Measurements from ENCODE around the gene KIAA0825. TPM values are rescaled to one million over a fixed set of nuclear protein-coding genes. Genes with fewer than 3 reads are reported as not detected.
"Not testable (repeated sequence)": the region's sequence is repeated elsewhere in the genome, so short reads cannot be mapped to it uniquely, and the experiment has no call there.

Gene KIAA0825
- total RNA-seq, 4 donors from 2014 or later = 4.8 to 11.8 (median 7.2) TPM

DNA sequence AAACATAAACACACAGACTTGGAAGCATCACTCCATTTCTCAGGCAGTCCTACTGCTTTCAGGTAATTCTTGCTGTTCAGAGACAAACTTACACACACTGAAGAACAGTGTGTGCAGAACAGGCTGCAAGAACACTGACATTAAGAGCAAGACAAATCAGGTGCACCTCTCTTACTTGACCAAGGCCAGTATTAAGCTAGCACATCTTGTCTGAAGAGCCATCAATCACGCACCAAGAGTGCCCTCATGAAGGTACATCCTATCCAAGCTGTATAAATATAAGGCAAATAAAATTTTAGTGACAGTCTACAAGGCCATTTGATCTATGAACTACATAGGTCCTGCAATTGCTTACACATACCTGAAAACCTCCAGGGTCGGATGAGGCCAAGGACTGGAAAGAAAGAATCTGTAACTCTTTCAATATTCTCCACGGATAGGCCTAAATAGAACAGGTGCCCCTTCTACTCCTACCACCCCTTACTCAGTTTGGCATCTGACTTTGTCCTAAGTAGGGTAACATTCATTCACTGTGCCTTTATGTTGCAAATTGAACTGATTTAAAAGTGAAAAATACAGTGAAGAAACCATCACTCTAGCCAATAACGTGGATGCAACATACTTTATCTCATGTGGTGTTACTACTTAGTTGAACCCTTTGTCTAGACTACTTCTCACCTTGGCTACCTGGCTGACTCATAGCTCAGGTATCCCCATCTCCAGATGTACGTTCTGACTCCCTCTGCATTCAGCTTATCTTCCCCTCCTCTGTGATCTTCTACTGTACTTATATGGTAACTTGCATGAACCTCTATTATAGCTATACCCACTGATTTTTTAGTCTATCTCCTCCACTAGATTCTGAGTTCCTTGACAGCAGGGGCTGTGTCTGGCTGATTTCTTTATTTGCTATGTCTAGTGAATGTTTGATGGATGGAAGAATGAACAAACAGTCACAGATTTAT lies 256.3 kb downstream of the KIAA0825 start:
- Histone ChIP-seq H3K4me3 (no peak overlapping the region), H3K36me3 (no peaks in the 10 kb centered on the region), H3K27ac (no peak overlapping the region), H3K4me1 (no peaks in the 10 kb centered on the region), H3K9me3 (no peaks in the 10 kb centered on the region), H3K27me3 (no peaks in the 10 kb centered on the region)
- no peak for TF ChIP-seq POLR2A (IDR thresholded peaks at IDR 0.05)
- TF ChIP-seq CTCF (IDR thresholded peaks at IDR 0.05) = no peak
- no peak for TF ChIP-seq EP300 (IDR thresholded peaks at IDR 0.05)
- no peak for DNase-seq (ENCODE audit: low spot score in 2 of 2)
- WGBS, 2 donors = 81 to 82% methylated on average over 5 of the region's 5 CpGs

GRCh38 chr5:94361161-94361560 lies 257.2 kb downstream of the KIAA0825 start:
- Histone ChIP-seq H3K4me3 (no peak overlapping the region), H3K9me3 (no peaks in the 10 kb centered on the region), H3K27me3 (no peaks in the 10 kb centered on the region), H3K36me3 (no peaks in the 10 kb centered on the region), H3K4me1 (no peaks in the 10 kb centered on the region), H3K27ac (no peak overlapping the region)
- TF ChIP-seq POLR2A (IDR thresholded peaks at IDR 0.05) (no peak), EP300 (IDR thresholded peaks at IDR 0.05) (no peak), CTCF (IDR thresholded peaks at IDR 0.05) (no peak)
- WGBS, 2 donors = 53 to 69% methylated on average over 1 of the region's 1 CpG
- no peak for DNase-seq (ENCODE audit: low spot score in 2 of 2)

DNA sequence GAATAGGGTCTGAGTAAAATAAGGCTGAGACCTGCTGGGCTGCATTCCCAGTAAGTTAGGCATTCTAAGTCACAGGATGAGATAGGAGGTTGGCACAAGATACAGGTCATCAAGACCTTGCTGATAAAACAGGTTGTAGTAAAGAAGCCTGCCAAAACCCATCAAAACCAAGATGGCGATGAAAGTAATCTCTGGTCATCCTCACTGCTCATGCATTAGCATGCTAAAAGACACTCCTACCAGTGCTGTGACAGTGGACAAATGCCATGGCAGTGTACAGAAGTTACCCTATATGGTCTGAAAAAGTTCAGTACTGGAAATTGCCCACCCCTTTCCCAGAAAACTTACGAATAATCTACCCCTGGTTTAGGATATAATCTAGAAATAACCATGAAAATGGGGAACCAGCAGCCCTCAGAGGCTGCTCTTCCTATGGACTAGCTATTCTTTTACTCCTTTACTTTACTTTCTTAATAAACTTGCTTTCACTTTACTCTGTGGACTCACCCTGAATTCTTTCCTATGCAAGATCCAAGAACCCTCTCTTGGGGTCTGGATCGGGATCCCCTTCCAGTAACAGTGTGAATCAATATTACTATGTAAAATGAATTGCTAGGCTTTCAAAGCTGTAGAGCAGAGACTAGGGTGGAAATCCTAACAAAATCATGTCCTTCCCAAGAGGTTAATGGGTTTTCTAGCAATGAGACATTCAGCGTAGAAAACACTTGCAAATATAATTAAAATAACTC lies 257.8 kb downstream of the KIAA0825 start:
- H3K9me3 ChIP-seq = no peaks in the 10 kb centered on the region
- H3K27ac ChIP-seq = no peak overlapping the region
- H3K36me3 ChIP-seq = no peaks in the 10 kb centered on the region
- no peak overlapping the region for H3K4me3 ChIP-seq
- 76 to 77% methylated on average over 4 of the region's 4 CpGs for WGBS, 2 donors
- no peaks in the 10 kb centered on the region for H3K4me1 ChIP-seq
- no peak for TF ChIP-seq CTCF (IDR thresholded peaks at IDR 0.05)
- no peak for TF ChIP-seq POLR2A (IDR thresholded peaks at IDR 0.05)
- TF ChIP-seq EP300 (IDR thresholded peaks at IDR 0.05) = no peak
- no peaks in the 10 kb centered on the region for H3K27me3 ChIP-seq
- no peak for DNase-seq (ENCODE audit: low spot score in 2 of 2)

DNA sequence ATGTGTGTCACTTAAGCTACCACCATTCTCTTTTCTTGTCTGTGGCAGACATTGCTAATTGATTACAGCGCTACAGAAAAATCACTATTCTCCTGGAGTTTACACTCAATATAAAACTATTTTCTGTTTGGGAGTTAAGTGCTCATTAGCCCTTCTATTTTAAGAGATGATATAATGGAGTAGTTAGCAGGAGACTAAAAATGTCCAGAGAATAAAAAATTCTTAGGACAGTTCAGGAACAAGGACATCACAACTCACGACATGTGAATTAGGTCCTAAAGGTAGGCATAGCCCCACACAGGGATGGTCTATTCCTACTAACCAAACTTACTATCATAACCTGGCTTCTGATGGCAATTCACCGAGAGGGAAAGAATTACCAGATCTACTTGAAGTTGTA lies 258.5 kb downstream of the KIAA0825 start:
- TF ChIP-seq EP300 (IDR thresholded peaks at IDR 0.05) (no peak), POLR2A (IDR thresholded peaks at IDR 0.05) (no peak), CTCF (IDR thresholded peaks at IDR 0.05) (no peak)
- 91 to 94% methylated on average over 3 of the region's 3 CpGs for WGBS, 2 donors
- no peaks in the 10 kb centered on the region for H3K9me3 ChIP-seq
- no peak for DNase-seq (ENCODE audit: low spot score in 2 of 2)
- no peaks in the 10 kb centered on the region for H3K27me3 ChIP-seq
- no peak overlapping the region for H3K27ac ChIP-seq
- no peak overlapping the region for H3K4me3 ChIP-seq
- no peaks in the 10 kb centered on the region for H3K36me3 ChIP-seq
- no peaks in the 10 kb centered on the region for H3K4me1 ChIP-seq

DNA sequence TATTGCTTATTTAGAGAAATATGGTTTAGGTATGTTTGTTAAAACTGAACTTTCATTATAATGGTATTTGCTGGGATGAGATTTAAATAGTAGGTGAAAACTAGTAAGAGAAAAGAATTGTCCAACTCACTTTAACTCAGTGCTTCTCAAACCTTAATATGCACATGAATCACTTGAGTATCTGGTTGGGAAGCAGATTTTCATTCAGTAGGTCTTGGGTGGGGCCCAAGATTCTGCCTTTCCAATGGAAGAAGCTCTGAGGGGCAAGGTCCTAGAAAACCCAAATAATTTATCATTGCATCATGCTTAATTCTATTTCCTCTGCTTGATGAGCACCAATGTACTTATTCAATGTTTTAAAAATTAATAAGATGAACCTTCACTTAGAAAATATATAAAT lies 262.6 kb downstream of the KIAA0825 start:
- Histone ChIP-seq H3K9me3 (no peaks in the 10 kb centered on the region), H3K4me1 (no peaks in the 10 kb centered on the region), H3K27ac (no peak overlapping the region), H3K4me3 (no peak overlapping the region), H3K36me3 (no peaks in the 10 kb centered on the region), H3K27me3 (no peaks in the 10 kb centered on the region)
- no peak for DNase-seq (ENCODE audit: low spot score in 2 of 2)
- no peak for TF ChIP-seq CTCF (IDR thresholded peaks at IDR 0.05)
- no peak for TF ChIP-seq EP300 (IDR thresholded peaks at IDR 0.05)
- TF ChIP-seq POLR2A (IDR thresholded peaks at IDR 0.05) = no peak

DNA sequence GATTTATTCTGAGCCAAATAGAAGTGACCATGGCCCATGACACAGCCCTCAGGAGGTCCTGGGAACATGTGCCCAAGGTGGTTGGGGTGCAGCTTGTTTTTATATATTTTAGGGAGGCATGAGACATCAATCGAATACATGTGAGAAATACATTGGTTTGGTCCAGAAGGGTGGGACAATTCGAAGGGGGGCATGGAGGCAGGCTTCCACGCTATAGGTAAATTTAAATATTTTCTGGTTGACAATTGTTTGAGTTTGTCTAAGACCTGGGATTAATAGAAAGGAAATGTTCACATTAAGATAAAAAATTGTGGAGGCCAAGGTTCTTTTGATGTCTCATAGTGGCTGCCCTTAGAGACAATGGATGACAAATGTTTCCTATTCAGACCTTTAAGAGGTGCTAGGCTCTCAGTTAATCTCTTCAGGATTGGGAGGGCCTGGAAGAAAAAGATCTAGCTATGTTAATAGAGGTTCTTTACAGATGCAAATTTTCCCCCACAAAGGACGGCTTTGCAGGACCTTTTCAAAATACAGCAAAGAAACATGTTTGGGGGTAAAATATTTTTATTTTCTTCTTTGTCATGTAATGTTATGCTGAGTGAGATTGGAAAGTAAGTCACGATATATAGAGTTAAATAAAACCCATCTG lies 263.4 kb downstream of the KIAA0825 start:
- H3K27me3 ChIP-seq; H3K4me1 ChIP-seq; H3K4me3 ChIP-seq; H3K27ac ChIP-seq; DNase-seq (ENCODE audit: low spot score in 2 of 2); H3K9me3 ChIP-seq; H3K36me3 ChIP-seq: not testable (repeated sequence)
- WGBS, 2 donors = 66 to 68% methylated on average over 5 of the region's 5 CpGs

Measured in tibial nerve (tissue), 4 donors.